ENCODE data around the gene SLC39A13. TPM values are rescaled to one million over a fixed set of nuclear protein-coding genes. Genes with fewer than 3 reads are reported as not detected.
A peak's percentile ranks its signal among the peaks of the same experiment; 100 is the strongest.

SLC39A13 gene
- total RNA-seq, 1 experiment from 2014 or later, result 29.2 TPM

DNA sequence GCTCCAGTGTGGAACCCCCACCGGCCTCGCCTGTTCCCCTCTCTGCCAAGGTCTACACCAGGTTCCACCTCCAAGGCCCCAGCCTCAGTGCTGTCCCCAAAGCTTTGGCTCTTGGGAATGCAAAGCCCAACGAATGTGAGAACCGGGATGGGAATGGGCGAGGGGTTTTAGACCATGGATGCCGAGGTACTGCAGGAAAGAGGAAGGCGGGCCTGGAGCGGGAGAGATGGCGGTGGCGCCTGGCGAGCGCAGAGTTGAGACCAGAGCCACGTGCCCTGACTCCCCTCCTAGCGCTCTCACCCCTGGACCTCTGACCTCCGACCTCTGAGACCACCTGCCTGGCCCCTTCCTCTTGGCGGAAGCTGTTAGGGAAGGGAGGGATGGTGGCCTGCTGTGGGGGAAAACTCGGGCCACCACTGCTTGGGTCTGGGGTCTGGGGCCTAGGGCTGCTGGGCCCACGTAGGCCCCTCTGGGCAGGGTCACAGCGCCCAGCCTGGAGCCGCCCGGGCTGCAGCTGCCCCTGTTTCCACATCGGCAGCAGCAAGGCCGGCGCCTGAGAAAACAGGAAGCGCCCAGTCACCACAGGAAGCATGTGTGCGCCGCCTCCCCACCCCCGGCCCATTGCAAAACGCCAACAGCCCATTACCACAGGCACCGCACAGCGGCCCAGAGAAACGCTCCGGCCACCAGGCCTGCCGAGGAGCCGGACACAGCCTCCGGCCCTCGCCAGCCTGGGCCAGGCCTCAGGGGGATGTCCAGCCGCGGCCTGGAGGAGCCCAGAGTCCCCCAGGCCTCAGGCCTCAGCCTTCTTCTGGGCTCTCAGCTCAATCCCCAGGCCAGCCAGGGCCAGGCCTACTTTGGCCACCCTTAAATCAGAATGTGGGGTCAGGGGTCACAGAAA is 13.8 kb upstream of the SLC39A13 start:
- no peak overlapping the region for H4K5ac ChIP-seq (ENCODE audit: insufficient read length, low read depth, low read length)
- H2AFZ ChIP-seq (ENCODE audit: low read length), result no peak overlapping the region
- DNase-seq, result peak; percentile 32
- no peaks in the 10 kb centered on the region for H3K27me3 ChIP-seq (ENCODE audit: insufficient read depth, low read length)
- Mint-ChIP-seq H3K36me3 (ENCODE audit: insufficient read depth in 1 of 3, low read depth in 3 of 3) (no peaks in the 10 kb centered on the region), H3K27me3 (ENCODE audit: low read depth) (no peaks in the 10 kb centered on the region; the same call in 1 of the 2 replicates), H3K4me1 (peaks cover 11 to 15% of the 10 kb centered on the region in 2 experiments), H3K4me3 (no peak overlapping the region; a peak in 1 of 5 replicates), H3K9me3 (no peaks in the 10 kb centered on the region; a peak in 1 of 5 replicates), H3K27ac (peak overlapping the region in 1 of 3 experiments; percentile 87; a peak in 3 of 7 replicates)
- no peak overlapping the region for H2BK20ac ChIP-seq (ENCODE audit: low read depth, low read length, poor library complexity, severe bottlenecking)
- TF ChIP-seq, protein P1, sequence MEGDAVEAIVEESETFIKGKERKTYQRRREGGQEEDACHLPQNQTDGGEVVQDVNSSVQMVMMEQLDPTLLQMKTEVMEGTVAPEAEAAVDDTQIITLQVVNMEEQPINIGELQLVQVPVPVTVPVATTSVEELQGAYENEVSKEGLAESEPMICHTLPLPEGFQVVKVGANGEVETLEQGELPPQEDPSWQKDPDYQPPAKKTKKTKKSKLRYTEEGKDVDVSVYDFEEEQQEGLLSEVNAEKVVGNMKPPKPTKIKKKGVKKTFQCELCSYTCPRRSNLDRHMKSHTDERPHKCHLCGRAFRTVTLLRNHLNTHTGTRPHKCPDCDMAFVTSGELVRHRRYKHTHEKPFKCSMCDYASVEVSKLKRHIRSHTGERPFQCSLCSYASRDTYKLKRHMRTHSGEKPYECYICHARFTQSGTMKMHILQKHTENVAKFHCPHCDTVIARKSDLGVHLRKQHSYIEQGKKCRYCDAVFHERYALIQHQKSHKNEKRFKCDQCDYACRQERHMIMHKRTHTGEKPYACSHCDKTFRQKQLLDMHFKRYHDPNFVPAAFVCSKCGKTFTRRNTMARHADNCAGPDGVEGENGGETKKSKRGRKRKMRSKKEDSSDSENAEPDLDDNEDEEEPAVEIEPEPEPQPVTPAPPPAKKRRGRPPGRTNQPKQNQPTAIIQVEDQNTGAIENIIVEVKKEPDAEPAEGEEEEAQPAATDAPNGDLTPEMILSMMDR (conservative IDR thresholded peaks at IDR 0.05), result no peak
- H3K18ac ChIP-seq (ENCODE audit: insufficient read length, low read depth, low read length), result no peak overlapping the region
- H3K4me2 ChIP-seq (ENCODE audit: insufficient read depth, insufficient read length, low read length), result no peak overlapping the region
- H3K79me1 ChIP-seq (ENCODE audit: insufficient read depth, low read depth, low read length, poor library complexity, severe bottlenecking), result no peaks in the 10 kb centered on the region
- H3K27ac ChIP-seq (ENCODE audit: insufficient read length, low read depth, low read length), result no peak overlapping the region
- no peak overlapping the region for H3T11ph ChIP-seq (ENCODE audit: low read length)
- no peaks in the 10 kb centered on the region for H4K20me1 ChIP-seq (ENCODE audit: control insufficient read depth, insufficient read depth, insufficient read length)
- no CpG with 5 or more reads among the region's 39 CpGs for WGBS (ENCODE audit: extremely low coverage, insufficient read length, low lambda C conversion rate)
- no peaks in the 10 kb centered on the region for H3K79me2 ChIP-seq (ENCODE audit: insufficient read depth, low read length)
- H3K23ac ChIP-seq (ENCODE audit: insufficient read length, low read depth, low read length), result no peak overlapping the region
- no peak overlapping the region for H4K8ac ChIP-seq (replicated peaks; ENCODE audit: insufficient read length, low read depth, low read length)
- no peak overlapping the region for H2BK12ac ChIP-seq (ENCODE audit: insufficient read length, low read depth, low read length)
- no peak overlapping the region for H3K14ac ChIP-seq (ENCODE audit: insufficient read depth, low read length)
- H3K23me2 ChIP-seq (ENCODE audit: insufficient read length, low read depth, low read length, poor library complexity, severe bottlenecking), result no peaks in the 10 kb centered on the region
- H2AK5ac ChIP-seq (ENCODE audit: insufficient read length, low read length), result no peak overlapping the region
- no peak overlapping the region for H3K9ac ChIP-seq (ENCODE audit: extremely low read depth, insufficient read length, low read length)
- H3K9me3 ChIP-seq (ENCODE audit: control insufficient read depth, low read depth, low read length), result no peaks in the 10 kb centered on the region
- no peak overlapping the region for H3K56ac ChIP-seq (ENCODE audit: insufficient read length, low read depth, low read length)
- H2BK15ac ChIP-seq (ENCODE audit: low read depth, low read length), result no peak overlapping the region
- no peak overlapping the region for H4K91ac ChIP-seq (ENCODE audit: insufficient read length, low read depth, low read length)
- no peaks in the 10 kb centered on the region; the same call in 1 of the 2 replicates for H3K4me1 ChIP-seq (ENCODE audit: insufficient read depth, low read length)
- no peak overlapping the region for H2BK5ac ChIP-seq (ENCODE audit: insufficient read length, low read length)
- H3K4ac ChIP-seq (ENCODE audit: low read depth, low read length), result no peak overlapping the region
- H2BK120ac ChIP-seq (ENCODE audit: low read depth, low read length, poor library complexity, severe bottlenecking), result no peak overlapping the region
